GM19324 (cell line): ENCODE data around the gene PPM1F.

Source experiments
- ATAC-seq: cut with Tn5 transposase; IDR thresholded peaks from one replicate; pipeline ENCODE4 v1.9.1; 2021; ENCODE audit warnings: mild to moderate bottlenecking, moderate library complexity; ENCODE audit not compliant: unreplicated experiment, low FRiP score

Gene PPM1F

DNA sequence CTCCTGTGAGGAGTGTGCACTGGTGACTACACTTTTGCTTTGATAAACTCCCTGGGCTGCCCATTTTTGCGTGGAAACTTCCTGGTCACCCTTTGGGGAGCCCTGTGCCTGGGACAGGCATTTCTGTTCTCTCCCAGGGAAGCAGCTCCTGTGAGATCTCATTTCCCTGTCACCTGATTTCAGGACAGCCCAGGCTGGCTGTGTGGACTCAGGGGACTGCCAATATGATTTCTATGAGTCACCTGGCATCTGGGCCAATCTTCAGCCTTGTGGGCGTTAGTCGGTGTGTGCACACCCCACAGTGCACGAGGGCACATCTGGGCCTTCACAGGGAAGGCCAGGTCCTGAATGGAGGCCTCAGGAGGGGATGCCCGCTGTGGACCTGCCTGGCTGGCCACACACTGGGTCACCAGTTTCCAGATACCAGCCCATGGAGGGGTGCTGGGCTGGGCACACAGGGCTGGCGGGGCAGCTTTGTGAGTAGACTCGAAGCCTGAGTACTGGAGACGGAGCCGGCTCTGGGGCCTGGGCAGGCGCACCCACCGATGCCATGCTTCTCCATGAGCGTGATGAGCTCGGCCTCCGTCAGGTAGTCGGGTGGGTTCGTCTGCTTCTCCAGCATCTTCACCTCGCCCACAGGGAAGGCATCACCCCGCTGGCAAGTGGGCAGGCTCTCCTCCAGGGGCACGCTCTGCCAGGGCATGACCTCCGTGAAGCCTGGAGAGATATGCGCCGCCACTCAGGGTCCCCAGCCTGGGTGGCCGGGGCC is 9.4 kb upstream of the PPM1F start:
- no peak for ATAC-seq

DNA sequence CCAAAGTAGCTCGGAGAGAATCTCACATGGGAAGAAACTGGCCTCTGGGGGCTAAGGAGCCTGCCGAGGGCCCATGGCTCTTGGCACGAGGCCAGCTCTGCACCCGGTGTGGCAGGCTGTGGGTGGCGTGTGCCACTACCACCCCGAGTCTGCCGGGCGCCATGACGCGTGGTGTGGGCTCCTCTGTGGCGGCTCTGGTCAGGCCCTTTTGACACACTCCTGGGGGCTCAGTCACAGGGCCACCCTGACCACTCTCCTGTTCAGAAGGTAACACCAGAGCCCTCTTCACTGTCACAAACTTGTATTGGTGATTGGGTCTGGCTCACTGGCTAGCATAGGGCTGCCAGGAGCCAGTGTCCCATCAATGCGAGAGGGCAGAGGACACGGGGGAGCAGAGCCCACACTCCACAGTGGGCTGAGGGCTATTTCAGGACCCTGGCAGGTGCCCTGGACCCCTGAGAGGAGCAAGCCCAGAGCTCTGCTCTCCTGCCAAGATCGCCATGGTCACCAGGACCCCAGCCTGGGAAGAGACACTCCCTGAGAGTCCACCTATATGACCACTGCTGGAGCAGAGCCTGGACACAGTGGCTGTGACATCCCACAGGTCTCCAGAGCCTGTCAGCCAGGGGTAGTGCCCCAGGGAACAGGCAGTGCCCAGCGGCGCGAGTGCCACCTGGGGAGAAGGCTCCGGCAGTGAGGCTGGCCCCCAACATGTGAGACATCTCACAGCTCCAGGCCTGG is 8.6 kb upstream of the PPM1F start:
- no peak for ATAC-seq

DNA sequence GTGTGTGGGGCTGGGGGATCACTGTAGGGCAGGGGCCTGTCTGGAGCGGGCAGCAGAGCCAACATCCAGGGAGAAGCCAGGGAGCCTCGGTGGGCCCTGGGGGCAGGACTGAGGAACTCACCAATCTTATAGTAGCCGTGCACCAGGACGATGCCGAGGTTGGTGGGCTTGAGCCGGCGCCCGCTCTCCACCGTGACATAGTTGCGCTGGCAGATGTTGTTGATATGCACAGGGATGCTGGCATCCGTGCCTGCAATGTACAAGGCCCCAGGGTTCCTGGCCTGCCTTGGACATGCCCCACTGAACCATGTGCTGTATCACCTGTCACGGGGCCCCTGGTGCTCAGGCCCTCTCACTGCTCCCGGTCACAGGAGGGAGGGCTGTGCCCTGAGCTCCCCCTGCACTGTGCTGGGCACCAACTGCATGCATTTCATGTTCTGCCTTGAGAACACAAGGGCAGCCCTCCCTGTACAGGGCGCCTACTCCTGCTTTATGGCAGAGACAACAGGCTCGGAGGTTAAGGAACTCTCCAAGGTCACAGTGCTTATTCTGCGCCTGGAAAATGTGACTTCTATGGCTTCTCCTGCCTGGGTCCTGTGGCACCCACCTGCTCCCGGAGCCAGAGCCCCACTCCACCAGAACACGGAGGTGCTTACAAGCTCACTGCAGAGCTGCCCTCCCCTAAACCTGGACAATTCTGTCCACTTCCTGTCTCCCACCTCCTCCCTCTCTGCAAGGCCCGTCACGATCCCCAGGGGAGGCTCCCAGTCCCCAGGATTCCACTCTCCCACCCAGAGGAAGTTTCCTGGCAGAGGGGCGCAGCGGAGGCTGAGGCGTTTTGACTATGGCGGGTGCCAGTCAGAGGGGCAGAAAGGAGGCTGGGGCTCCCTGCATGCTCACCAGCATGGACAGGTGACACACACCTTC is 7.8 kb upstream of the PPM1F start:
- ATAC-seq = no peak

DNA sequence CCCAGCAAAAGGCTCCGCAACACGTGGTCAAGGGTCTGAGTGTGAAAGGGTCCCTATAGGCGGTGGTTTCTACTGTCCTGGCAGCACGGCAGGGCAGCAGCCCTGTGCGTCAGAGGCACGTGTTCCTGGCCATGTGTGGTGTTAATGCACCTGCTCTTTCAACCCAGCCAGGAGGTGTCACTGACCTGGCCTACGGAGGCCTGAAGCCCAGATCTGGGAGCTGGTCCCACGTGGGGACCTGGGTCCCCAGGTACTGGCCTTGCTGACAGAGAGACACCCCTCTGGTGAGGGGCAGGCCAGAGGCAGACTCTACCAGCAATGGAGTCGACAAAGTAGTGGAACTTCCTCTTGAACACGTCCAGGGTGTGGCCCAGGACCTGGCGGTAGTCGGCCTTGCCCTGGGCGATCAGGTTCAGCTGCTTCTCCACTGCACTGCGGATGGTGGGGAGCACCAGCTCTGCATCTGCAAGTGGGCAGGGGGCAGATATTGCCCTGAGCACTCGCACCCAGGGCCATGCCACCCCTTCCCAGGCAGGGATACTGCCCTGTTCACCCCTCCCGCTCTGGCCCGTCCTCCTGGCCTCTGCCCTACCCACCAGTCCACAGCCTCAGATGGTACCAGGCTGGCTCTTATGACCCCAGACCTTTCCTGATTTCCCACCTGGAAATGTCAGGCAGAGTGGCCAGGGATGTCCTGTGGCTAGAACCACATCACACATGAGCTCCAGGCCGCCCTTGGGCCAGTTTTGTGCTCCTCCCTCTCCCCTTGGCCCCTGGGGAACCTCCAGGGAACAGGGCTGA is 6.8 kb upstream of the PPM1F start:
- no peak for ATAC-seq

DNA sequence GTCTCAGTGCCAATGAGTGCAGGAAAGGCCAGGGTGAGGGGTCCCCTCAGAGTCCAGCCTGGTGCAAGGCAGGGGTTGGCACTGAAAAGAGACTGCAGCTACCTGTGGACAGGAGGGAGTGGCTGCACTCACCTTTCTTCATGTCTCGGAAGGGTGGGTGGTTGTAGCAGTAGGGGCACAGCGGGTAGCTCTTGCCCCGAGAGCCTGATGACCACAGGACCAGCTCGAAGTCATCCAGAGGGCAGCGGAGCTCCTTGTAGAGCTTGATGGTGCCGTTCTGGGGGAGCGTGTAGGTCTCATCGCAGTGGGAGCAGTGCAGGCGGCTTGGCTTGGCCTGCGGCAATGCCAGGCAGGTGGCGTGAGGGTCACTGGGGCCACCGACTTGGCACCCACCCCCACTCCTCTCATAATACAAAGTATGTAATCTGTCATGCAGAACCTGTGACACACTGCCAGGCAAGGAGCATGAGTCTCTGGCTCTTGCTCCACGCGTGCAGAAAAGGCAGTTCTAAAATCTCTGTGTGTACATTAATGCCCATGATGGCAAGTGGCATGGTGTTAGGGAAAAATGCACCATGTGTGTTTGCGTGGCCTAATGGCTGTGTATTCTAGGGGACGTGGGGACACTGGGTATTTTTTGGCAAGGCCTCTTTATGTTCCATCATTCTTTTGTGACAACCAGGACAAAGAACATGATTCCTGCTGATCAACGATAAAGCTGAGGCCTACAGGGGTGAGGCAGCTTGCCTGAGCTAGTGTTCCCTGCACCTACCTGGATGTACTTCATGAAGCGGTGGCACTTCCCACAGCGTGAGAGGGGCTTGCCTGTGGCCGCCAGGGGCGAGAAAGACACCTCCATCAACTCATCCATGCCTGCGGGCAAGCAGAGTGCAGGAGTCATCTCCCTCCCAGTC is 6.0 kb upstream of the PPM1F start:
- no peak for ATAC-seq

- no peak for ATAC-seq
Observed at GRCh38 chr22:21951931-21952465, 650 bp downstream of the PPM1F start.

GRCh38 chr22:21951062-21951461 is 1.6 kb downstream of the PPM1F start:
- ATAC-seq = no peak

- ATAC-seq = no peak
Observed at GRCh38 chr22:21949948-21950347, 2.7 kb downstream of the PPM1F start.

GRCh38 chr22:21949569-21949918 is 3.1 kb downstream of the PPM1F start:
- no peak for ATAC-seq

- no peak for ATAC-seq
Observed at GRCh38 chr22:21948824-21949568, 3.7 kb downstream of the PPM1F start.

GRCh38 chr22:21948390-21948789 is 4.3 kb downstream of the PPM1F start:
- ATAC-seq = no peak

GRCh38 chr22:21947040-21948014 is 5.3 kb downstream of the PPM1F start:
- ATAC-seq = no peak

- ATAC-seq = no peak
Observed at GRCh38 chr22:21946262-21946925, 6.3 kb downstream of the PPM1F start.

- no peak for ATAC-seq
Observed at GRCh38 chr22:21945453-21946261, 7.0 kb downstream of the PPM1F start.

DNA sequence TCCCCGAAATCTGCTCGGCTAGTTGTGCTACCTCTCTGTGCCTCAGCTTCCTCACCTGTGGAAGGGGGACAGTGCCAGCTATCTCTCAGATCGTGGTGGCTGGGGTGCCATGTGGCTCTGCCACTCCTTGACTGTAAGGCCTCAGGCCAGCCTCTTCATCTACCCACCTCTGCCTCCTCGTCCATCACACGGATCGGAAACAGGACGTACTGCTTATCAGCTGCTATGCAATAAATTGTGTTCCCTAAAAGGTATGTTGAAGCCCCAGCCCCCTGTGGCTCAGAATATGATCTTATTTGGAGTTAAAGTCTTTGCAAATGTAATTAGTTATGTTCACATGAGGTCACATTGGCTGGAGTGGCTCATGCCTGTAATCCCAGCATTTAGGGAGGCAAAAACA is 7.8 kb downstream of the PPM1F start:
- no peak for ATAC-seq
